Epidermal melanocyte (primary cell): Measurements from ENCODE around the gene GOLGA8S.
"Not testable (repeated sequence)": the region's sequence is repeated elsewhere in the genome, so short reads cannot be mapped to it uniquely, and the experiment has no call there.

Experiments
- DNase-seq: peaks from one replicate; pipeline ENCODE4 v3.0.0; 2011; ENCODE audit warnings: low spot score; ENCODE audit not compliant: insufficient read length

Gene GOLGA8S

GRCh38 chr15:23397779-23398178 lies 43.2 kb downstream of the GOLGA8S start:
- no peak for DNase-seq

- not testable (repeated sequence) for DNase-seq
Observed at GRCh38 chr15:23398357-23398756, 43.8 kb downstream of the GOLGA8S start.

- not testable (repeated sequence) for DNase-seq
Observed at GRCh38 chr15:23399207-23399606, 44.7 kb downstream of the GOLGA8S start.

GRCh38 chr15:23401627-23402026 lies 47.1 kb downstream of the GOLGA8S start:
- no peak for DNase-seq

GRCh38 chr15:23402140-23402539 lies 47.6 kb downstream of the GOLGA8S start:
- DNase-seq = no peak

GRCh38 chr15:23402544-23402943 lies 48.0 kb downstream of the GOLGA8S start:
- no peak for DNase-seq

- no peak for DNase-seq
Observed at GRCh38 chr15:23403550-23403949, 49.0 kb downstream of the GOLGA8S start.

- DNase-seq = no peak
Observed at GRCh38 chr15:23411841-23412240, 57.3 kb downstream of the GOLGA8S start.

GRCh38 chr15:23412881-23413600 lies 58.5 kb downstream of the GOLGA8S start:
- not testable (repeated sequence) for DNase-seq
